ENCODE results near the gene SCYGR1.
A peak's percentile ranks its signal among the peaks of the same experiment; 100 is the strongest.

The SCYGR1 gene

GRCh38 chr2:227344231-227344630, 43.5 kb downstream of the SCYGR1 start:
- H3K4me2 ChIP-seq (ENCODE audit: low read depth, low read length, poor library complexity, severe bottlenecking) = peak overlapping the region; percentile 36
- peaks cover 33% of the 10 kb centered on the region; the same call in 1 of the 2 replicates for H3K36me3 ChIP-seq (ENCODE audit: insufficient read depth, low read length)
- H3K9ac ChIP-seq (ENCODE audit: low read depth, low read length, poor library complexity, severe bottlenecking) = no peak overlapping the region
- TF ChIP-seq, protein P1, sequence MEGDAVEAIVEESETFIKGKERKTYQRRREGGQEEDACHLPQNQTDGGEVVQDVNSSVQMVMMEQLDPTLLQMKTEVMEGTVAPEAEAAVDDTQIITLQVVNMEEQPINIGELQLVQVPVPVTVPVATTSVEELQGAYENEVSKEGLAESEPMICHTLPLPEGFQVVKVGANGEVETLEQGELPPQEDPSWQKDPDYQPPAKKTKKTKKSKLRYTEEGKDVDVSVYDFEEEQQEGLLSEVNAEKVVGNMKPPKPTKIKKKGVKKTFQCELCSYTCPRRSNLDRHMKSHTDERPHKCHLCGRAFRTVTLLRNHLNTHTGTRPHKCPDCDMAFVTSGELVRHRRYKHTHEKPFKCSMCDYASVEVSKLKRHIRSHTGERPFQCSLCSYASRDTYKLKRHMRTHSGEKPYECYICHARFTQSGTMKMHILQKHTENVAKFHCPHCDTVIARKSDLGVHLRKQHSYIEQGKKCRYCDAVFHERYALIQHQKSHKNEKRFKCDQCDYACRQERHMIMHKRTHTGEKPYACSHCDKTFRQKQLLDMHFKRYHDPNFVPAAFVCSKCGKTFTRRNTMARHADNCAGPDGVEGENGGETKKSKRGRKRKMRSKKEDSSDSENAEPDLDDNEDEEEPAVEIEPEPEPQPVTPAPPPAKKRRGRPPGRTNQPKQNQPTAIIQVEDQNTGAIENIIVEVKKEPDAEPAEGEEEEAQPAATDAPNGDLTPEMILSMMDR (conservative IDR thresholded peaks at IDR 0.05; ENCODE audit: low read length) = no peak
- TF ChIP-seq EZH2phosphoT487 (IDR thresholded peaks at IDR 0.05; ENCODE audit: borderline replicate concordance) = no peak
- no peak overlapping the region for H3K4me3 ChIP-seq (ENCODE audit: low read length, poor library complexity, severe bottlenecking)
- no peaks in the 10 kb centered on the region for H3K27me3 ChIP-seq (ENCODE audit: insufficient read depth, low read length, poor library complexity, severe bottlenecking)
- no peaks in the 10 kb centered on the region for H3K9me2 ChIP-seq (replicated peaks; ENCODE audit: low read depth, low read length)
- no peaks in the 10 kb centered on the region for H3K79me2 ChIP-seq (ENCODE audit: insufficient read depth, low read length)
- H2AFZ ChIP-seq (ENCODE audit: low read length) = no peak overlapping the region
- peaks cover 5% of the 10 kb centered on the region for H3K4me1 ChIP-seq (ENCODE audit: insufficient read depth, low read length, poor library complexity, severe bottlenecking)
- H3F3A ChIP-seq (ENCODE audit: low read depth) = no peaks in the 10 kb centered on the region
- no peaks in the 10 kb centered on the region for H4K20me1 ChIP-seq (ENCODE audit: insufficient read depth, low read length, poor library complexity, severe bottlenecking)
- H3K9me3 ChIP-seq (ENCODE audit: insufficient read depth, low read depth, low read length) = no peaks in the 10 kb centered on the region

DNA sequence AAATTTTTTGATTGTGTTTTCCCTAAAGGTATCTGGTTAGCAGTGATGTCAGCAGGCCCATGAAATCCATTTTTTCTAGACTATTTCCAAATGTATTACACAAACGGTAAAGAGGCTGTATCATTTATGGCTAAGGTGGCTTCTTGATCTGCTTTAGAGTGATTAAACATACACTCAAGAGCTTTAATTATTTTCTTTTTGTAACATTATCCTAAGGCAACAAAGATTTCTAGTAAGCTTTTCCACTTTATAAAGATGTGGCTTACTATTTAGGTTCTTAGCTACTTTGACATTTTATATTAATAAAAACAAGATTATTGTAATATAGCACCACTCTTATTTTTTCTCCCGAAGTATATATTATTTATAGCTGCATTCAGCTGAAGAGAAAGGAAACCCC, 46.2 kb downstream of the SCYGR1 start:
- Histone ChIP-seq H3K4me1 (ENCODE audit: insufficient read depth, low read length, poor library complexity, severe bottlenecking) (peaks cover 5% of the 10 kb centered on the region), H3K9me2 (replicated peaks; ENCODE audit: low read depth, low read length) (no peaks in the 10 kb centered on the region), H3F3A (ENCODE audit: low read depth) (no peaks in the 10 kb centered on the region), H3K9me3 (ENCODE audit: insufficient read depth, low read depth, low read length) (no peaks in the 10 kb centered on the region), H3K9ac (ENCODE audit: low read depth, low read length, poor library complexity, severe bottlenecking) (no peak overlapping the region), H3K4me2 (ENCODE audit: low read depth, low read length, poor library complexity, severe bottlenecking) (no peak overlapping the region), H3K4me3 (ENCODE audit: low read length, poor library complexity, severe bottlenecking) (no peak overlapping the region), H3K36me3 (ENCODE audit: insufficient read depth, low read length) (peaks cover 15% of the 10 kb centered on the region; the same call in 1 of the 2 replicates), H3K79me2 (ENCODE audit: insufficient read depth, low read length) (no peaks in the 10 kb centered on the region), H2AFZ (ENCODE audit: low read length) (no peak overlapping the region), H3K27me3 (ENCODE audit: insufficient read depth, low read length, poor library complexity, severe bottlenecking) (no peaks in the 10 kb centered on the region), H4K20me1 (ENCODE audit: insufficient read depth, low read length, poor library complexity, severe bottlenecking) (no peaks in the 10 kb centered on the region)
- TF ChIP-seq EZH2phosphoT487 (IDR thresholded peaks at IDR 0.05; ENCODE audit: borderline replicate concordance) = no peak
- TF ChIP-seq, protein P1 (conservative IDR thresholded peaks at IDR 0.05; ENCODE audit: low read length) = no peak

GRCh38 chr2:227340106-227340505, 47.6 kb downstream of the SCYGR1 start:
- Histone ChIP-seq H2AFZ (ENCODE audit: low read length) (no peak overlapping the region), H3K4me2 (ENCODE audit: low read depth, low read length, poor library complexity, severe bottlenecking) (no peak overlapping the region), H3K36me3 (ENCODE audit: insufficient read depth, low read length) (peaks cover 16% of the 10 kb centered on the region; the same call in 1 of the 2 replicates), H3K9me3 (ENCODE audit: insufficient read depth, low read depth, low read length) (no peaks in the 10 kb centered on the region), H3F3A (ENCODE audit: low read depth) (no peaks in the 10 kb centered on the region), H3K9ac (ENCODE audit: low read depth, low read length, poor library complexity, severe bottlenecking) (no peak overlapping the region), H3K4me1 (ENCODE audit: insufficient read depth, low read length, poor library complexity, severe bottlenecking) (peaks cover 9% of the 10 kb centered on the region), H3K4me3 (ENCODE audit: low read length, poor library complexity, severe bottlenecking) (no peak overlapping the region), H3K79me2 (ENCODE audit: insufficient read depth, low read length) (no peaks in the 10 kb centered on the region), H4K20me1 (ENCODE audit: insufficient read depth, low read length, poor library complexity, severe bottlenecking) (no peaks in the 10 kb centered on the region), H3K27me3 (ENCODE audit: insufficient read depth, low read length, poor library complexity, severe bottlenecking) (no peaks in the 10 kb centered on the region), H3K9me2 (replicated peaks; ENCODE audit: low read depth, low read length) (no peaks in the 10 kb centered on the region)
- no peak for TF ChIP-seq EZH2phosphoT487 (IDR thresholded peaks at IDR 0.05; ENCODE audit: borderline replicate concordance)
- TF ChIP-seq, protein P1 (conservative IDR thresholded peaks at IDR 0.05; ENCODE audit: low read length) = no peak

Measured in Loucy (cell line).